Measurements from ENCODE around the gene PJA2. TPM values are rescaled to one million over a fixed set of nuclear protein-coding genes. Genes with fewer than 3 reads are reported as not detected.

Gene PJA2
- polyA plus RNA-seq, 2 of the 4 experiments (the other 2 are of a cell fraction), result 24.9 to 56.5 TPM

GRCh38 chr5:109299557-109299956 is 110.2 kb downstream of the PJA2 start:
- CTCF ChIA-PET, result no interaction called here
- DNase-seq (ENCODE audit: low read depth in 1 of 2, low spot score in 1 of 2) (no peak), FAIRE-seq (no peak), ATAC-seq (no peak)
- no peak overlapping the region for H3K4me2 ChIP-seq
- POLR2A ChIA-PET, result no interaction called here
- WGBS (ENCODE audit: missing lambda C conversion rate), result 39% methylated on average over 6 of the region's 6 CpGs
- no peak overlapping the region for H3K27ac ChIP-seq
- TF ChIP-seq JUNB (IDR thresholded peaks at IDR 0.05), result no peak
- TF ChIP-seq EHMT2 (IDR thresholded peaks at IDR 0.05; ENCODE audit: low read depth), result no peak
- TF ChIP-seq CBX2 (IDR thresholded peaks at IDR 0.05; ENCODE audit: borderline replicate concordance, low read depth), result no peak
- TF ChIP-seq, protein P1, sequence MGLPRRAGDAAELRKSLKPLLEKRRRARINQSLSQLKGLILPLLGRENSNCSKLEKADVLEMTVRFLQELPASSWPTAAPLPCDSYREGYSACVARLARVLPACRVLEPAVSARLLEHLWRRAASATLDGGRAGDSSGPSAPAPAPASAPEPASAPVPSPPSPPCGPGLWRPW (IDR thresholded peaks at IDR 0.05), result no peak
- no peak for TF ChIP-seq CHD4 (IDR thresholded peaks at IDR 0.05; ENCODE audit: borderline replicate concordance)
- TF ChIP-seq TP53 (CRISPR knock-in tag; IDR thresholded peaks at IDR 0.05), result no peak
- no peak for TF ChIP-seq BHLHE40 (IDR thresholded peaks at IDR 0.05; ENCODE audit: low read depth, low read length)
- no peak for TF ChIP-seq HOXB13 (CRISPR knock-in tag; IDR thresholded peaks at IDR 0.05; ENCODE audit: low read depth)
- no peak for TF ChIP-seq RAD21 (conservative IDR thresholded peaks at IDR 0.05 in 1 of 2, IDR thresholded peaks at IDR 0.05 in 1 of 2)
- no peak for TF ChIP-seq GATA3 (IDR thresholded peaks at IDR 0.05; ENCODE audit: borderline replicate concordance)
- TF ChIP-seq EP300 (IDR thresholded peaks at IDR 0.05), result no peak
- no peak for TF ChIP-seq CHD2 (IDR thresholded peaks at IDR 0.05; ENCODE audit: low read length, partially characterized antibody)
- TF ChIP-seq, protein P2, sequence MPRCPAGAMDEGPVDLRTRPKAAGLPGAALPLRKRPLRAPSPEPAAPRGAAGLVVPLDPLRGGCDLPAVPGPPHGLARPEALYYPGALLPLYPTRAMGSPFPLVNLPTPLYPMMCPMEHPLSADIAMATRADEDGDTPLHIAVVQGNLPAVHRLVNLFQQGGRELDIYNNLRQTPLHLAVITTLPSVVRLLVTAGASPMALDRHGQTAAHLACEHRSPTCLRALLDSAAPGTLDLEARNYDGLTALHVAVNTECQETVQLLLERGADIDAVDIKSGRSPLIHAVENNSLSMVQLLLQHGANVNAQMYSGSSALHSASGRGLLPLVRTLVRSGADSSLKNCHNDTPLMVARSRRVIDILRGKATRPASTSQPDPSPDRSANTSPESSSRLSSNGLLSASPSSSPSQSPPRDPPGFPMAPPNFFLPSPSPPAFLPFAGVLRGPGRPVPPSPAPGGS (IDR thresholded peaks at IDR 0.05), result no peak
- no peak for TF ChIP-seq FOSL2 (IDR thresholded peaks at IDR 0.05)
- TF ChIP-seq FOSL2 (CRISPR knock-in tag; IDR thresholded peaks at IDR 0.05), result no peak
- TF ChIP-seq, protein P3, sequence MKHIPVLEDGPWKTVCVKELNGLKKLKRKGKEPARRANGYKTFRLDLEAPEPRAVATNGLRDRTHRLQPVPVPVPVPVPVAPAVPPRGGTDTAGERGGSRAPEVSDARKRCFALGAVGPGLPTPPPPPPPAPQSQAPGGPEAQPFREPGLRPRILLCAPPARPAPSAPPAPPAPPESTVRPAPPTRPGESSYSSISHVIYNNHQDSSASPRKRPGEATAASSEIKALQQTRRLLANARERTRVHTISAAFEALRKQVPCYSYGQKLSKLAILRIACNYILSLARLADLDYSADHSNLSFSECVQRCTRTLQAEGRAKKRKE (CRISPR knock-in tag; IDR thresholded peaks at IDR 0.05; ENCODE audit: low read depth), result no peak
- no peak overlapping the region for H3K4me3 ChIP-seq
- no peaks in the 10 kb centered on the region for H3K4me1 ChIP-seq
- H3K9me3 ChIP-seq, result 0 out of 3 replicates have a peak, but pooled peaks cover 2% of the 10 kb centered on the region

- no peak overlapping the region for H3K4me3 ChIP-seq
- H3K4me1 ChIP-seq, result no peaks in the 10 kb centered on the region
- ChIA-PET CTCF (no interaction called here), POLR2A (no interaction called here)
- ATAC-seq (no peak), DNase-seq (ENCODE audit: low read depth in 1 of 2, low spot score in 1 of 2) (no peak), FAIRE-seq (no peak)
- 56% methylated on average over 4 of the region's 4 CpGs for WGBS (ENCODE audit: missing lambda C conversion rate)
- H3K9me3 ChIP-seq, result 0 out of 3 replicates have a peak, but pooled peaks cover 2% of the 10 kb centered on the region
- TF ChIP-seq CEBPB (IDR thresholded peaks at IDR 0.05) (no peak), FOSL2 (IDR thresholded peaks at IDR 0.05) (no peak), FOSL2 (CRISPR knock-in tag; IDR thresholded peaks at IDR 0.05) (no peak), HOXA7 (CRISPR knock-in tag; IDR thresholded peaks at IDR 0.05) (no peak)
- H3K27ac ChIP-seq, result no peak overlapping the region
- H3K4me2 ChIP-seq, result no peak overlapping the region
Measured at GRCh38 chr5:109298794-109299193, 111.0 kb downstream of the PJA2 start.

- no peak for ATAC-seq
- ChIA-PET POLR2A (no interaction called here), CTCF (no interaction called here)
- H3K4me1 ChIP-seq, result no peaks in the 10 kb centered on the region
- no peak overlapping the region for H3K4me2 ChIP-seq
- DNase-seq (ENCODE audit: low read depth in 1 of 2, low spot score in 1 of 2), result no peak
- no peak for FAIRE-seq
- WGBS (ENCODE audit: missing lambda C conversion rate), result 47% methylated on average over 9 of the region's 9 CpGs
- H3K4me3 ChIP-seq, result no peak overlapping the region
- no peak for TF ChIP-seq ZFP36 (IDR thresholded peaks at IDR 0.05; ENCODE audit: borderline replicate concordance, partially characterized antibody)
- H3K9me3 ChIP-seq, result 0 out of 3 replicates have a peak, but pooled peaks cover 2% of the 10 kb centered on the region
- H3K27ac ChIP-seq, result no peak overlapping the region
Measured at GRCh38 chr5:109297900-109298299, 111.9 kb downstream of the PJA2 start.

DNA sequence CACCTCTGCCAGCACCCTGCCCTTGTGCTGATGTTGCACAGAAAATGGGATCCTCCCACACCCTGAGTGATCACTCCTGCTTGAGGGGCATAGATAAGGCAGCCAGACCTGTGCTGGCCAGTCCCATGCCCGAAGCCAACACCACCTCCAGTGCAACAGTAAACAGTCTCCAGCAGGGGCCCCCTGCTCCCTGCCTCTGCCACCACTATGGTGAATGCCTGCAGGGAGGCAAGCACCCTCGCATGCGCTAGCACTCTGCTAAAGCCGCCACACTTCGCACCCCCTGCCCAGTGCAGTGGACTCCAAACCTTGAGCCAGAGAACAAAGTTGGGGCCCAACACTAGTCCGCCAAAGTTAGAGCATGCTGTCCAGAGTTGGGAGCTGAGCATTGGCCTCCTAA is 118.7 kb downstream of the PJA2 start:
- POLR2A ChIA-PET, result no interaction called here
- DNase-seq (ENCODE audit: low read depth in 1 of 2, low spot score in 1 of 2) (no peak), ATAC-seq (peak in 1 of 2 experiments; percentile 56; a peak in 2 of 6 replicates), FAIRE-seq (no peak)
- Histone ChIP-seq H3K4me3 (no peak overlapping the region), H3K9me3 (0 out of 3 replicates have a peak, but pooled peaks cover 2% of the 10 kb centered on the region), H3K4me2 (no peak overlapping the region), H3K4me1 (no peaks in the 10 kb centered on the region), H3K27ac (no peak overlapping the region)
- CTCF ChIA-PET, result interaction anchor here (1.0 kb wide), 1 partner anchor 11 kb away, joined by 3 read pairs; no protein-coding TSS in a partner anchor
- WGBS (ENCODE audit: missing lambda C conversion rate), result 56% methylated on average over 5 of the region's 6 CpGs
- no peak for TF ChIP-seq ELK1 (IDR thresholded peaks at IDR 0.05; ENCODE audit: low read depth, low read length)
- no peak for TF ChIP-seq REST (IDR thresholded peaks at IDR 0.05)
- TF ChIP-seq EHMT2 (IDR thresholded peaks at IDR 0.05; ENCODE audit: low read depth), result no peak
- TF ChIP-seq GATA3 (IDR thresholded peaks at IDR 0.05; ENCODE audit: borderline replicate concordance), result no peak
- no peak for TF ChIP-seq ZSCAN20 (CRISPR knock-in tag; IDR thresholded peaks at IDR 0.05)
- no peak for TF ChIP-seq CHD4 (IDR thresholded peaks at IDR 0.05; ENCODE audit: borderline replicate concordance)
- no peak for TF ChIP-seq USF2 (IDR thresholded peaks at IDR 0.05)
